Endothelial cell of umbilical vein (primary cell): ENCODE data around the gene XAGE5. TPM values are rescaled to one million over a fixed set of nuclear protein-coding genes. Genes with fewer than 3 reads are reported as not detected.

ENCODE experiments used
- BruUV-seq: library from RNA; stranded (reverse); fragments of 400-500 nt; replicated peaks from 2 replicates; lab custom pipeline; 2021; lab: Mats Ljungman, UMichigan
- CTCF ChIA-PET: fragments of 300-600, 350-600 bp; sonication (Branson Sonifier 250); formaldehyde crosslinking; loops from one replicate; lab custom pipeline; 2021; ENCODE audit warnings: antibody characterized with exemption, inconsistent platforms; lab: Charles Lee
- POLR2A ChIA-PET: fragments of 300-600, 350-600 bp; sonication (Branson Sonifier 250); formaldehyde crosslinking; loops from one replicate; lab custom pipeline; 2021; ENCODE audit warnings: antibody characterized with exemption, inconsistent platforms; lab: Charles Lee
- DNase-seq: peaks from one replicate; pipeline ENCODE4 v3.0.0-alpha.2; 2011; ENCODE audit warnings: low read depth, low spot score
- FAIRE-seq: peaks from 2 replicates; lab custom pipeline; 2011; peaks lifted over from hg19 to GRCh38; lab: Jason Lieb, UNC
- H2AFZ ChIP-seq: 2 replicates; pipeline ENCODE4 v1.6.0; 2012; ENCODE audit warnings: low read depth, low read length, control low read depth, inconsistent platforms
- H3K27ac ChIP-seq: 2 replicates; pipeline ENCODE4 v1.5.1; 2011; ENCODE audit warnings: low read depth, mild to moderate bottlenecking, control low read depth, low read length, moderate library complexity; ENCODE audit not compliant: insufficient read depth
- H3K27me3 ChIP-seq, 2 experiments: 2 replicates each; pipeline versions ENCODE4 v1.6.0 to v1.6.1; 2011; ENCODE audit warnings: low read length in 2 of 2, mixed read lengths in 1 of 2; ENCODE audit not compliant: control insufficient read depth in 2 of 2, insufficient read depth in 2 of 2
- H3K36me3 ChIP-seq, 2 experiments: 2 replicates in 1 of 2; 3 replicates in 1 of 2; pipeline ENCODE4 v1.5.1; 2011; ENCODE audit warnings: low read length in 2 of 2, mild to moderate bottlenecking in 1 of 2, moderate library complexity in 1 of 2; ENCODE audit not compliant: control insufficient read depth in 2 of 2, insufficient read depth in 2 of 2; ENCODE audit errors: extremely low read depth in 1 of 2
- H3K4me1 ChIP-seq: 3 replicates; pipeline ENCODE4 v1.5.1; 2011; ENCODE audit warnings: mild to moderate bottlenecking, low read length; ENCODE audit not compliant: control insufficient read depth, insufficient read depth; ENCODE audit errors: extremely low read depth
- H3K4me2 ChIP-seq: 2 replicates; pipeline ENCODE4 v1.6.1; 2011; ENCODE audit warnings: low read length, control low read depth, mixed read lengths; ENCODE audit not compliant: insufficient read depth
- H3K4me3 ChIP-seq, 3 experiments: fragments of 200-600 bp in 1 of 3; sonication (generic), shearing (Covaris generic) in 1 of 3; replicated peaks in 1 of 3; 2 replicates each; pipeline ENCODE4 v1.5.1; 2011 to 2016; ENCODE audit warnings: control low read depth in 3 of 3, low read length in 3 of 3, mild to moderate bottlenecking in 2 of 3, inconsistent platforms in 1 of 3, low read depth in 1 of 3, moderate library complexity in 1 of 3; ENCODE audit not compliant: insufficient read depth in 1 of 3
- H3K79me2 ChIP-seq: 2 replicates; pipeline ENCODE4 v1.6.0; 2012; ENCODE audit warnings: low read length, inconsistent platforms; ENCODE audit not compliant: control insufficient read depth, insufficient read depth
- H3K9ac ChIP-seq: replicated peaks from 2 replicates; pipeline ENCODE3; 2011; ENCODE audit warnings: low read length, control low read depth; ENCODE audit not compliant: insufficient read depth; ENCODE audit errors: extremely low read depth
- H3K9me1 ChIP-seq: replicated peaks from 3 replicates; pipeline ENCODE4 v1.6.0; 2011; ENCODE audit warnings: mild to moderate bottlenecking, low read length; ENCODE audit not compliant: control insufficient read depth, insufficient read depth; ENCODE audit errors: extremely low read depth
- H3K9me3 ChIP-seq: replicated peaks from 2 replicates; pipeline ENCODE4 v1.5.1; 2012; ENCODE audit warnings: low read length, inconsistent platforms; ENCODE audit not compliant: control insufficient read depth, insufficient read depth
- H4K20me1 ChIP-seq: replicated peaks from 2 replicates; pipeline ENCODE3; 2011; ENCODE audit warnings: mild to moderate bottlenecking, low read length; ENCODE audit not compliant: control insufficient read depth, insufficient read depth; ENCODE audit errors: extremely low read depth
- CTCF ChIP-seq, 2 donors: IDR thresholded peaks; 1 replicate in 1 of 2; 2 replicates in 1 of 2; pipeline ENCODE4 v1.5.1; 2011; ENCODE audit warnings: low read length in 2 of 2, mild to moderate bottlenecking in 2 of 2, moderate library complexity in 2 of 2, control low read depth in 1 of 2, inconsistent platforms in 1 of 2, low read depth in 1 of 2; ENCODE audit not compliant: insufficient read depth in 1 of 2; ENCODE audit errors: extremely low read depth in 1 of 2
- EZH2 ChIP-seq: IDR thresholded peaks from 2 replicates; pipeline ENCODE4 v1.6.1; 2012; ENCODE audit warnings: borderline replicate concordance, low read depth, mild to moderate bottlenecking, moderate library complexity, low read length, inconsistent platforms; ENCODE audit not compliant: severe bottlenecking
- FOS ChIP-seq: IDR thresholded peaks from 2 replicates; pipeline ENCODE4 v1.6.1; 2011; ENCODE audit warnings: mild to moderate bottlenecking, low read length, moderate library complexity, borderline replicate concordance; ENCODE audit not compliant: insufficient read depth
- GATA2 ChIP-seq: IDR thresholded peaks from 2 replicates; pipeline ENCODE4 v1.7.0; 2011; ENCODE audit warnings: low read depth, mild to moderate bottlenecking, moderate library complexity, mixed read lengths, low read length; ENCODE audit not compliant: insufficient read length, insufficient read depth
- JUN ChIP-seq: IDR thresholded peaks from 2 replicates; pipeline ENCODE4 v1.6.1; 2011; ENCODE audit warnings: borderline replicate concordance, low read depth; ENCODE audit not compliant: insufficient read length, insufficient read depth
- MAX ChIP-seq: IDR thresholded peaks from 2 replicates; pipeline ENCODE4 v1.6.1; 2011; ENCODE audit not compliant: insufficient read depth, insufficient read length
- MYC ChIP-seq: IDR thresholded peaks from one replicate; pipeline ENCODE4 v1.6.1; 2011; ENCODE audit warnings: mild to moderate bottlenecking, low read depth, low read length
- POLR2A ChIP-seq: IDR thresholded peaks from 2 replicates; pipeline ENCODE4 v1.6.1; 2012; ENCODE audit warnings: low read depth, mild to moderate bottlenecking, control low read depth, low read length
- POLR2AphosphoS5 ChIP-seq: IDR thresholded peaks from 2 replicates; pipeline ENCODE4 v1.6.1; 2012; ENCODE audit warnings: low read depth, mild to moderate bottlenecking, control low read depth, low read length, moderate library complexity; ENCODE audit not compliant: insufficient read depth
- dilution Hi-C: fragments of 300-500 bp; cut with MboI; formaldehyde crosslinking; loops from one replicate; pipeline ENCODE4 v1.15.0; 2019; ENCODE audit warnings: low sequenced_read_pairs; ENCODE audit not compliant: extremely low pct_ligation_motif_present
- intact Hi-C: fragments of 100-400 bp; cut with micrococcal nuclease; formaldehyde crosslinking; loops from one replicate; pipeline ENCODE4 v1.10.0; 2022
- polyA plus RNA-seq, 4 experiments: library from polyadenylated mRNA; depleted of rRNA in 3 of 4; stranded (reverse) in 3 of 4; unstranded in 1 of 4; fragments of >200 nt; gene quantifications; 2 replicates each; pipeline versions ENCODE4 v1.2.1 to v1.2.3, GENCODE V29; 2011 to 2012; ENCODE audit warnings: missing spikeins in 1 of 4
- total RNA-seq: library from RNA; stranded (reverse); gene quantifications from 2 replicates; pipeline ENCODE4 v1.2.3, GENCODE V29; 2021

XAGE5 gene
- total and polyA plus RNA-seq, 2 donors (not counting 3 experiments of a cell fraction or from before 2014, with no cell fraction given): not detected

DNA sequence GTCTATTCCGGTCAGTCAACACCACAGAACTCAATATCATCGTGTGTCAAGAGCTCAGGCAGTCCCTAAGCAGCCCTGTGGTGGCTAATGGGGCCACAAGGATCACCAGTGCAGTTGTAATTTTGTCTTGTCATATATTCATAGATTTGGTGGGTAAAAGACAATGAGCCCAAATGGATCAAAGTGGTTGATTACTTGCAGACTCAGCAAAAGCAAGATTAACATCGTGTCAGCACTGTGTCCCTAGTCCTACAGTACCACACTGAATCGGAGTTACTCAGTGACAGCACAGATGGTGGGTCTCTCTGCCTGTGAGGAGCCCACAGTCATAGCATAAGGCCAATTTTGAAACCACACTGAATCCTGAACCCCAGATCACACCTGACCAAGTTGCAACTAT is 8.7 kb downstream of the XAGE5 start:
- intact Hi-C loops: no loop called here
- no TSS peak for BruUV-seq
- H3K27ac ChIP-seq: no peak overlapping the region

More for the DNA sequence above, 8.7 kb downstream of the XAGE5 start:
- no peak for FAIRE-seq
- H4K20me1 ChIP-seq: no peaks in the 10 kb centered on the region
- no peaks in the 10 kb centered on the region for H3K9me1 ChIP-seq
- ChIA-PET POLR2A (no interaction called here), CTCF (no interaction called here)
- H3K9ac ChIP-seq: no peak overlapping the region
- no peak overlapping the region for H2AFZ ChIP-seq
- H3K4me3 ChIP-seq: no peak overlapping the region
- no peaks in the 10 kb centered on the region for H3K9me3 ChIP-seq
- no peak overlapping the region for H3K4me2 ChIP-seq
- dilution Hi-C loops: no loop called here
- H3K27me3 ChIP-seq: no peaks in the 10 kb centered on the region
- H3K79me2 ChIP-seq: no peaks in the 10 kb centered on the region
- TF ChIP-seq MAX (no peak), EZH2 (no peak), FOS (no peak), CTCF (IDR thresholded peaks at IDR 0.05; ENCODE audit: extremely low read depth in 1 of 2, insufficient read depth in 1 of 2, low read depth in 1 of 2, low read length in 2 of 2) (no peak), GATA2 (no peak), JUN (no peak), POLR2AphosphoS5 (no peak), POLR2A (no peak), MYC (no peak)
- no peaks in the 10 kb centered on the region for H3K36me3 ChIP-seq
- no peaks in the 10 kb centered on the region for H3K4me1 ChIP-seq
- DNase-seq: no peak
